ENCODE data around the gene NKD2.

Gene NKD2

DNA sequence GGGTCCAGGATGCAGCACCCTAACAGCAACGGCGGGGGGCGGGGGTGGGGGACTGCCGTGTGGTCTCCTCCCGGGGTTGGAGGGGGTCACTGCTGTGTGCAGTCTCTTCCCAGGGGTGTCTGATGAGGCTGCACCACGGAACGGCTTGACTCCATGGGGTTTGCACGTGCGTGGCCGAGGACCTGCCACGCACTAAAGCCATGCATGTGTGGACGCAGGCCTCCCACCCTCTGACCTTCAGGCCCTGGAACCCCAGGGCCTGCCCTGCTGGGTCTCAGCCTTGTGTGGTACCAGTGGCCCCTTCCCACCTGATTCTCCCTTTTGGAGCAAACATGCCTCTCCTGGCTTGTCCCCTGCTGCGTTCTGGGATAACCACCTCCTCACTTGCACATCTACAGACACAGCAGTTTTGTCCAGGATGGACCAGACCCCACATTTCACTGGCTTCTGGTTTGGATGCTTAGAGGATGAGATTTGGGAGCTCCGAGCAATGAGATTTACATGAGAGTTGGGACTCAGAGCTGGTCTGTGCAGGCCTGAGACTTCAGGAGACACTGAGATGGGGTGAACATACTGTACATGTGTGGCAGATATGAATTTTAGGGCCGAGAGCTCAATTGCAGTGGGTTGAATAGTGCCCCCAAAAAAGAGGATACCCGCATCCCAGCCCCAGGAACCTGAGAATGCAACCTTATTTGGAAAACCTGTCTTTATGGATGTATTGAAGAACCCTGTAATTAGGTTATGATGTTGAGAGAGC lies 57.5 kb downstream of the NKD2 start:
- TF ChIP-seq ZFX (IDR thresholded peaks at IDR 0.05) = no peak
- TF ChIP-seq, protein P1, sequence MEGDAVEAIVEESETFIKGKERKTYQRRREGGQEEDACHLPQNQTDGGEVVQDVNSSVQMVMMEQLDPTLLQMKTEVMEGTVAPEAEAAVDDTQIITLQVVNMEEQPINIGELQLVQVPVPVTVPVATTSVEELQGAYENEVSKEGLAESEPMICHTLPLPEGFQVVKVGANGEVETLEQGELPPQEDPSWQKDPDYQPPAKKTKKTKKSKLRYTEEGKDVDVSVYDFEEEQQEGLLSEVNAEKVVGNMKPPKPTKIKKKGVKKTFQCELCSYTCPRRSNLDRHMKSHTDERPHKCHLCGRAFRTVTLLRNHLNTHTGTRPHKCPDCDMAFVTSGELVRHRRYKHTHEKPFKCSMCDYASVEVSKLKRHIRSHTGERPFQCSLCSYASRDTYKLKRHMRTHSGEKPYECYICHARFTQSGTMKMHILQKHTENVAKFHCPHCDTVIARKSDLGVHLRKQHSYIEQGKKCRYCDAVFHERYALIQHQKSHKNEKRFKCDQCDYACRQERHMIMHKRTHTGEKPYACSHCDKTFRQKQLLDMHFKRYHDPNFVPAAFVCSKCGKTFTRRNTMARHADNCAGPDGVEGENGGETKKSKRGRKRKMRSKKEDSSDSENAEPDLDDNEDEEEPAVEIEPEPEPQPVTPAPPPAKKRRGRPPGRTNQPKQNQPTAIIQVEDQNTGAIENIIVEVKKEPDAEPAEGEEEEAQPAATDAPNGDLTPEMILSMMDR (conservative IDR thresholded peaks at IDR 0.05) = no peak
- H3K27ac ChIP-seq = no peak overlapping the region

DNA sequence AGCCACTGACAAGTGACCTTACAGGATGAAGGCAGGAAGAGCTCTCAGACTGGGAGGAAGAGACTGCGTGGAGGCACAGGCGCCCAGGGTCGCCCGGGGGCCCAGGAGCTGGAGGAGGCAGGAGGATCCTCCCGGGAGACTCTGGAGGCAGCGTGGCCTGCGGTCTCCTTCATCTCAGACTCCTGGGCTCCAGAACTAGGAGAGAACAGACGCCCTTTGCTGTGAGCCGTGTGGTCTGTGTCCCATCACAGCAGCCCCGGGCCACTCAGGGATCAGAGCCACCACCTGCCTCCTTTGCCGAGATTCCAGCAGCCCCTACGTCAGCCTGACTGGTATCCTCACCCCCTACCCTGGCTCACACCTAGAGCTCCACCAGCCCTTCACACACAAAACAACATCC lies 58.1 kb downstream of the NKD2 start:
- TF ChIP-seq, protein P1 (conservative IDR thresholded peaks at IDR 0.05) = no peak
- no peak for TF ChIP-seq ZFX (IDR thresholded peaks at IDR 0.05)
- H3K27ac ChIP-seq = no peak overlapping the region

DNA sequence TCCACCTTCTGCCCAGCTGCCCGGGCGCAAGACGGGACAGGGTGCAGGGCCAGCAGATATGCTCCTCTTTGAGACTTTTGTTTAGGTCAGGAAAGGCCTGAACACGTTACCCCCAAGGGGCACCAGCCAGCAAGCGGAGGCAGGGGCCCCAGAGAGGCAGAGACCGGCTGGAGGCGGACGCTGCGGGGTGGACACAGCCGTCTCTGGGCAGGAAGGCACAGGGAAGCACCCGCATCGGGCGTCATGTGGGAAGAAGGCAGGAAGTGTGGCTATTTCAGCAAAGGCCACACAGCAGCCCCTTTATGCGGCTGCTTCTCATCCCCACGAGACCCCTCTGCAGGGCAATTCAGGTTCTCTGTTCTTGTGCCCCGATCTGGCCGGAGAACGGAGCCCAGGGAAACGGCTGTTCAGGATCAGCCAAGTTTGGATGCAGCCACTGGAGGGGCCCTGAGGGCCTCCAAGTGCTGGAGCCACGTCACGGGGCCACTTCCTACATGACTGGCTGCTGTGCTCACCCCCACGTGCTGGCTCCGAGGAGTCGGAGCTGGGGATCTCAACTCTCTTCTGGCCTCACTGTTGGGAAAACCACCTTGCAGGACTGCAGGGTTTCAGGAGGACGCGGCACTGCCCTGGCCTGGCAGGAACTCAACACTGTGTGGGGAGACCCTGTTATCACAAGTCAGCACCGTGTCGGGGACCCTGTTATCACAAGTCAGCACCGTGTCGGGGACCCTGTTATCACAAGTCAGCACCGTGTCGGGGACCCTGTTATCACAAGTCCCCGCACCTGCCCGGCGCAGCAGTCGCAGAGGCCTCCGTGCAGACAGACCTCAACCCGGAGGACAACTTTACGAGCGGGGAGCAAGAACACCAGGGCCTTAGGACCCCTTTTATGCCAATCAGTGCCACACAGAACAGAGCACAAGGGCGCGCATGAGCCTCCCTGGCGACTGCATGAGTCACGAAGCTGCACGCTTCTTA lies 58.8 kb downstream of the NKD2 start:
- TF ChIP-seq ZFX (IDR thresholded peaks at IDR 0.05) = no peak
- TF ChIP-seq, protein P1 (conservative IDR thresholded peaks at IDR 0.05) = no peak

DNA sequence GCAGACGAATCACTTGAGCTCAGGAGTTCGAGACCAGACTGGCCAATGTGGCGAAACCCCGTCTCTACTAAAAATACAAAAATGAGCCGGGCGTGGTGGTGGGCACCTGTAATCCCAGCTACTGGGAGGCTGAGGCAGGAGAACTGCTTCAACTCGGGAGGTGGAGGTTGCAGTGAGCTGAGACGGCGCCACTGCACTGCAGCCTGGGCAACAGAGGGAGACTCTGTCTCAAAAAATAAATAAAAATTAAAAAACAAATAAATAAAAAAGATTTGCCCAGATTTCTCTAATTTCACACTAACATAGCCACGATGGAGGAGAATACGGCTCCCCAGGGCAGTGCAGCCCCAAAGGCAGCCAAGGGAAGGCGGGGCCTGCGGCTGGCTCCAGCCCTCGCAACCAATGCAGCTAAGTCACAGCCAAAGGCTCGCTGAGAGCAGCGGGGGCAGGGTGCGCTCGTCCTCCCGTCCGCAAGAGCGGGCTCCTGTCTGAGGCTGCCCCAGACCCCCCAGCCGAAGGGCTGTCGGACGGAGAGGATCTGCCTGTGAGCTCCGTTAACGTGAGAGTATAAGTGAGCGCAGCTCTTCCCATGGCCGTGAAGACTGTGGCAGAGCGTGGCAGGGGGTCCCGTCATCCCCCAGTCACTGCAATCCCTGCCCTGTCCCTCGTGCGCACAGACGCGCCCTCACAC lies 59.7 kb downstream of the NKD2 start:
- no peak overlapping the region for H3K27ac ChIP-seq
- TF ChIP-seq, protein P1 (conservative IDR thresholded peaks at IDR 0.05) = no peak
- TF ChIP-seq ZFX (IDR thresholded peaks at IDR 0.05) = no peak

More for the DNA sequence above, 58.8 kb downstream of the NKD2 start:
- no peak overlapping the region for H3K27ac ChIP-seq

DNA sequence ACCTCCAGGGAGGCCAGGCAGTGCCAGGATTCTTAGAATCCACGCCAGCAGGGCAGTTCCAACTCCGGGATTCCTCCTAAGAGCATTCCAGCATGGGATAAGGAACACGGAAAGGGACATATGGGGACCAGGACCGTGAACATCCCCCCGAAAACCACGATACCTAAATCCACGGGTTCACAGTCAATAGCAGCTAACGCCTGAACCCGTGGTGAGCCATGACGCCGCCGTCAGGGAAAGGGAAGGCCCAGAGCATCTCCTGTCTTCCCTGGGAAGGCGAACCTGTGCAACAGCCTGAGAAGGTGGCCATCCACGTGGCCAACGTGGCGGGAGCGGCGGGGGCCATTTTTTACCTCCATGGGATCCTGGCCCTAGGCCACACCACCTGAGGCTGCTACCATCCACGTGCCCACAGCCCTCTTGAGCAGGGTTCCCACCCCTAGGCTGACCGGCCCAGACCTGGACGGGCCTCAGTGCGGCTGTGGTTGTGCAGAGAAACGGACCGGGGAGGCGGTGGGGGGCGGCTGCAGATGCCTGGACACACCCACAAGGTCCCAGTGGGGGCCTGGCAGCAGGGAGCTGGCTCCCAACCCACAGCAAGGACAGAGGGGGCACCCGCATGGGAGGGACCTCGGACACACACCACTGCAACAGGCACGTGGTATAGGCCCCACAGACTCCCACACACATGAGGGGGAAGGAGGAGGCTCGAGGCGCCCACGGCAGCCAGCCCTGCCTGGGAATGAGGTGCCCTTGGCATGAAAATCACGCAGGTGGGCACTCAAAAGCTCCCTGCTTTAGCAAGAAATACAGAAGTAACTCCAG lies 60.5 kb downstream of the NKD2 start:
- H3K27ac ChIP-seq = no peak overlapping the region
- TF ChIP-seq ZFX (IDR thresholded peaks at IDR 0.05) = no peak
- TF ChIP-seq, protein P1 (conservative IDR thresholded peaks at IDR 0.05) = no peak

DNA sequence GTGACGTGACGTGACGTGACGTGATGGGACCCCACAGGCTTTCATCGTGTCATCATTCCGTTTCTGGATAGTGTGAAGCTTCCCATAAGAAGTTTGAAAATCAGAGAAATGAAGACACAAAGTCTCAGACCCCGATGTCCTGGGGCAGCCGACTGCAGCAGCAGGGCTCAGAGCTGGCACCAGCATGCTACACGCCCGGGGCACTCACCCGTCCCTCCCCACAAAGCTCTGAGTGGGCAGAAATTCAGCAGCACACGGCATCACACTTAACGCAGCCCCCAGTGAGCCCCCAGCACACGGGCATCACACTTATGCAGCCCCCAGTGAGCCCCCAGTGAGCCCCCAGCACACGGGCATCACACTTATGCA lies 61.1 kb downstream of the NKD2 start:
- TF ChIP-seq, protein P1 (conservative IDR thresholded peaks at IDR 0.05) = no peak
- no peak for TF ChIP-seq ZFX (IDR thresholded peaks at IDR 0.05)

More for the DNA sequence above, 61.1 kb downstream of the NKD2 start:
- no peak overlapping the region for H3K27ac ChIP-seq

Measured in C4-2B (cell line).